Upper lobe of left lung (tissue), 4 donors: ENCODE measurements around the gene RNF7.

Experiments
- CTCF ChIP-seq, 6 experiments: fragments of 450-650 bp in 4 of 6; fragments of 200-600 bp in 2 of 6; sonication (generic) in 2 of 6; IDR thresholded peaks; one replicate each; pipeline ENCODE4 v1.5.1; 2016 to 2019; ENCODE audit warnings: antibody characterized with exemption in 6 of 6
- POLR2A ChIP-seq, 4 donors: fragments of 450-650 bp; IDR thresholded peaks; one replicate each; pipeline ENCODE4 v1.5.1; 2016 to 2017; ENCODE audit warnings: antibody characterized with exemption in 4 of 4, mild to moderate bottlenecking in 2 of 4

GRCh38 chr3:141753399-141753798 lies 15.3 kb downstream of the RNF7 start:
- TF ChIP-seq CTCF (IDR thresholded peaks at IDR 0.05), result no peak
- TF ChIP-seq POLR2A (IDR thresholded peaks at IDR 0.05), result no peak
